A549 (cell line): ENCODE results near the gene ATG2A. TPM values are rescaled to one million over a fixed set of nuclear protein-coding genes. Genes with fewer than 3 reads are reported as not detected.

ENCODE experiments used
- ATAC-seq, 2 experiments: fragments of 200-7000 bp in 1 of 2; fragments of >200 bp in 1 of 2; cut with Nextera tagmentation in 1 of 2; cut with Tn5 transposase in 1 of 2; 3 replicates each; pipeline versions ENCODE4 v1.8.0 to v1.9.1; 2018 to 2020; ENCODE audit warnings: mild to moderate bottlenecking in 1 of 2, moderate library complexity in 1 of 2
- CTCF ChIA-PET: fragments of 300-600 bp; sonication (Branson Sonifier 250); formaldehyde crosslinking; extraction: SDS; loops from one replicate; lab custom pipeline; 2021; ENCODE audit warnings: antibody characterized with exemption, inconsistent platforms; lab: Yijun Ruan, JAX
- POLR2A ChIA-PET: fragments of 350-600 bp; formaldehyde crosslinking; extraction: SDS; loops from one replicate; lab custom pipeline; 2021; ENCODE audit warnings: antibody characterized with exemption, inconsistent platforms; lab: Yijun Ruan, JAX
- DNase-seq, 2 experiments: peaks; one replicate each; pipeline versions ENCODE4 v3.0.0 to v3.0.0-alpha.2; 2011 to 2016; ENCODE audit warnings: low read depth in 1 of 2, low spot score in 1 of 2
- FAIRE-seq: peaks from 2 replicates; lab custom pipeline; 2011; peaks lifted over from hg19 to GRCh38; lab: Jason Lieb, UNC
- H3K27ac ChIP-seq, 2 experiments: fragments of >200 bp; sonication (Bioruptor Twin); formaldehyde crosslinking; 3 replicates each; pipeline ENCODE4 v1.5.1; 2016 to 2017
- H3K4me1 ChIP-seq: fragments of >200 bp; sonication (Bioruptor Twin); formaldehyde crosslinking; 3 replicates; pipeline ENCODE4 v1.6.1; 2016
- H3K4me2 ChIP-seq: fragments of >200 bp; sonication (Bioruptor Twin); formaldehyde crosslinking; 3 replicates; pipeline ENCODE4 v1.6.1; 2016
- H3K4me3 ChIP-seq: fragments of >200 bp; sonication (Bioruptor Twin); formaldehyde crosslinking; 3 replicates; pipeline ENCODE4 v1.5.1; 2016
- H3K9me3 ChIP-seq: fragments of >200 bp; sonication (Bioruptor Twin); formaldehyde crosslinking; 3 replicates; pipeline ENCODE4 v1.6.1; 2016
- CBX8 ChIP-seq: fragments of 200-600 bp; sonication (generic); IDR thresholded peaks from 2 replicates; pipeline ENCODE4 v1.6.1; 2016
- CHD4 ChIP-seq: fragments of 200-600 bp; sonication (generic); IDR thresholded peaks from 2 replicates; pipeline ENCODE4 v1.6.1; 2016; ENCODE audit warnings: antibody characterized with exemption, mild to moderate bottlenecking, borderline replicate concordance
- CTCF ChIP-seq: fragments of >200 bp; sonication (Bioruptor Twin); formaldehyde crosslinking; IDR thresholded peaks from 3 replicates; pipeline ENCODE4 v1.5.1; 2016
- ELK1 ChIP-seq: fragments of 150-350 bp; IDR thresholded peaks from 2 replicates; pipeline ENCODE4 v1.6.1; 2014; ENCODE audit warnings: low read depth, mild to moderate bottlenecking, low read length
- EP300 ChIP-seq, 2 experiments: fragments of >200 bp; sonication (Bioruptor Twin); formaldehyde crosslinking; IDR thresholded peaks; 2 replicates in 1 of 2; 3 replicates in 1 of 2; pipeline ENCODE4 v1.6.1; 2016 to 2017
- ESRRA ChIP-seq: fragments of 150-350 bp; IDR thresholded peaks from 2 replicates; pipeline ENCODE4 v1.6.1; 2014; ENCODE audit warnings: mild to moderate bottlenecking, low read length, borderline replicate concordance
- HDAC2 ChIP-seq: fragments of 200-600 bp; sonication (generic); IDR thresholded peaks from 2 replicates; pipeline ENCODE4 v1.6.1; 2016
- HES2 ChIP-seq: fragments of >200 bp; sonication (Bioruptor Twin); formaldehyde crosslinking; IDR thresholded peaks from 2 replicates; pipeline ENCODE4 v1.6.1; 2016
- HEYL ChIP-seq: fragments of 250-450 bp; sonication (Bioruptor Pico); IDR thresholded peaks from 2 replicates; pipeline ENCODE4 v1.8.0; 2021; ENCODE audit warnings: mild to moderate bottlenecking, moderate library complexity
- HOXB13 ChIP-seq: fragments of 250-450 bp; sonication (Bioruptor Pico); IDR thresholded peaks from 2 replicates; pipeline ENCODE4 v1.5.0; 2020; ENCODE audit warnings: low read depth, mild to moderate bottlenecking, moderate library complexity
- KDM1A ChIP-seq: fragments of 200-600 bp; sonication (generic); IDR thresholded peaks from 2 replicates; pipeline ENCODE4 v1.6.1; 2016; ENCODE audit warnings: low read depth, mild to moderate bottlenecking
- NPAS2 ChIP-seq: fragments of 250-450 bp; sonication (Bioruptor Pico); IDR thresholded peaks from 2 replicates; pipeline ENCODE4 v1.8.0; 2022; ENCODE audit warnings: mild to moderate bottlenecking, moderate library complexity, borderline replicate concordance
- PHF8 ChIP-seq: fragments of 200-600 bp; sonication (generic); IDR thresholded peaks from 2 replicates; pipeline ENCODE4 v1.6.1; 2016; ENCODE audit warnings: low read depth, mild to moderate bottlenecking, antibody characterized with exemption, moderate library complexity, borderline replicate concordance
- RARB ChIP-seq: fragments of 250-450 bp; sonication (Bioruptor Pico); IDR thresholded peaks from 2 replicates; pipeline ENCODE4 v1.8.0; 2021; ENCODE audit warnings: mild to moderate bottlenecking, moderate library complexity
- RNF2 ChIP-seq: fragments of 200-600 bp; sonication (generic); IDR thresholded peaks from 2 replicates; pipeline ENCODE4 v1.6.1; 2016; ENCODE audit warnings: low read depth, mild to moderate bottlenecking, antibody characterized with exemption, moderate library complexity, borderline replicate concordance
- TFCP2L1 ChIP-seq: fragments of 250-450 bp; sonication (Bioruptor Pico); IDR thresholded peaks from 2 replicates; pipeline ENCODE4 v1.5.0; 2021; ENCODE audit warnings: mild to moderate bottlenecking
- TP53 ChIP-seq: fragments of 250-450 bp; sonication (Bioruptor Pico); IDR thresholded peaks from 2 replicates; pipeline ENCODE4 v1.5.0; 2021; ENCODE audit warnings: mild to moderate bottlenecking, moderate library complexity
- ZC3H11A ChIP-seq: fragments of 450-650 bp; IDR thresholded peaks from 2 replicates; pipeline ENCODE4 v1.6.1; 2014; ENCODE audit warnings: antibody characterized with exemption, mild to moderate bottlenecking
- ZFP36 ChIP-seq: fragments of 450-650 bp; IDR thresholded peaks from 2 replicates; pipeline ENCODE4 v1.6.1; 2014; ENCODE audit warnings: borderline replicate concordance; ENCODE audit not compliant: partially characterized antibody
- ZNF302 ChIP-seq: fragments of 250-450 bp; sonication (Bioruptor Pico); IDR thresholded peaks from 2 replicates; pipeline ENCODE4 v1.9.0; 2021; ENCODE audit warnings: inconsistent platforms, mild to moderate bottlenecking, moderate library complexity
- WGBS: methylation state at CpG from one replicate; pipeline ENCODE4 v1.1.6; 2017; ENCODE audit errors: missing lambda C conversion rate; 5-methylcytosine and 5-hydroxymethylcytosine counted together
- polyA plus RNA-seq, 4 experiments: library from polyadenylated mRNA; depleted of rRNA in 3 of 4; stranded (reverse); fragments of >200 nt; fragmentation: RNase III in 1 of 4; extraction: RNeasy Plus Mini Kit Qiagen cat#74134 plus additional on column Dnase treatment in 1 of 4; gene quantifications; 2 replicates in 3 of 4; 3 replicates in 1 of 4; pipeline ENCODE4 v1.2.3, GENCODE V29; 2011 to 2017
- TF ChIP-seq, protein P1 (sequence below): fragments of 250-450 bp; sonication (Bioruptor Pico); IDR thresholded peaks from 2 replicates; pipeline ENCODE4 v1.5.0; 2021; ENCODE audit warnings: mild to moderate bottlenecking, moderate library complexity, borderline replicate concordance
- TF ChIP-seq, protein P2 (sequence below): IDR thresholded peaks from 2 replicates; pipeline ENCODE4 v1.6.1; 2012

Gene ATG2A
- polyA plus RNA-seq, 2 of the 4 experiments (the other 2 are of a cell fraction) = 3.1 to 13.4 TPM

GRCh38 chr11:64865286-64866172 is 51.5 kb downstream of the ATG2A start:
- no peak for TF ChIP-seq CTCF
- no peak for TF ChIP-seq EP300 (IDR thresholded peaks at IDR 0.05)
- TF ChIP-seq HES2 = no peak
- TF ChIP-seq ZC3H11A = no peak
- TF ChIP-seq PHF8 = no peak
- ATAC-seq = no peak
- POLR2A ChIA-PET = interaction anchor here (1.0 to 1.2 kb wide), 2 partner anchors 13 to 16 kb away, joined by 4 read pairs; no protein-coding TSS in a partner anchor
- no peak for DNase-seq
- CTCF ChIA-PET = interaction anchor here (0.8 to 39.4 kb wide), 4 partner anchors 18 to 253 kb away, joined by 3 to 1607 read pairs (median 233); partner anchors contain the start of genes ARL2, CDC42BPG and EHD1
- peak overlapping the region; percentile 16; the same call in 1 of the 3 replicates for H3K4me2 ChIP-seq
- H3K27ac ChIP-seq = peak overlapping the region in 1 of 2 experiments; percentile 73; a peak in 4 of 6 replicates
- H3K4me3 ChIP-seq = no peak overlapping the region
- WGBS = 86% methylated on average over 15 of the region's 15 CpGs
- FAIRE-seq = no peak
- peaks cover 63% of the 10 kb centered on the region for H3K4me1 ChIP-seq
- no peaks in the 10 kb centered on the region for H3K9me3 ChIP-seq

DNA sequence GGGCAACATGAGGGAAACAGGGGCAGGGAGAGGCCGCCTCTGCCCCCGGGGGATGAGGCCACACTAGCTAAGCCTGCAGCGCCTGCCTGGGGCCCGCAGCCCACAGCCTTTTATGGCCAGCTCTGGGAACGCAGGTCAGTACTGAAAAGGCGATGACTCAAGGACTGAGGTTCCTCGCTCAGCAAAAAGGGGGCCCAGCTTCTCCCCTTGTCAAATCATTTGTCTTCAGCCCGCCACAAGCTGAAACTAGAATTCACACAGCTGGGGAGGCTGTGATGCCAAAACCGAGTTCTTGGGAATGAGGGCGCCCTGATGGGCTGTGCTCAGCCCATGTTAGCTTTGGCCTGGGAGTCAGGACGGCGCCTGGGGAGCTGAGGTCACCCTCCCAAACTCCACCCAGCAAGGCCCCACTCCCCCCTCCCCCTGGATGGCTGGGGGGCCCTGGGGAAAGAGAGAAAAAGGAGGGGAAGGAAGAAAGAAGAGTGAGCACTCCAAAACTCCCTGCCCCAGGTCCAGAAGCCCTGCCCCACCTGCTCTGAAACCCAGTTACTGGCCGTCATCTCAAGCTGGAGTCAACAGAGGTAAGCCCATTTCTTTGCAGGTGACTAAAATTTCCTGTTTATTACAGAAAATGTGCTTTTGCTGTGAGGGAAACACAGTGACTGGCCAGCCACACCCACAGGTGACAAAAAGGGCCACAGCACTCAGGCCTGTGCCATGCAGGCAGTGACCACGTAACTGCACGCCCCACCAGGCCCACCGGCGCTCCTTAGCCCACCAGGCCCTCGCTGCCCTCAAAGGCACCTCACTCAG is 52.3 kb downstream of the ATG2A start:
- H3K9me3 ChIP-seq = no peaks in the 10 kb centered on the region
- ATAC-seq (no peak), DNase-seq (no peak), FAIRE-seq (no peak)
- WGBS = 90% methylated on average over 18 of the region's 18 CpGs
- peaks cover 54% of the 10 kb centered on the region for H3K4me1 ChIP-seq
- no peak overlapping the region for H3K4me3 ChIP-seq
- CTCF ChIA-PET = interaction anchor here (0.6 to 39.4 kb wide), 4 partner anchors 17 to 464 kb away, joined by 3 to 1607 read pairs (median 233); partner anchors contain the start of genes ARL2, CDC42BPG and EHD1
- TF ChIP-seq RNF2 (no peak), ZC3H11A (no peak), NPAS2 (CRISPR knock-in tag) (no peak), TFCP2L1 (no peak), ESRRA (no peak), CTCF (no peak), ZNF302 (CRISPR knock-in tag) (no peak), ZFP36 (no peak), HDAC2 (no peak), ELK1 (no peak), CBX8 (no peak), HOXB13 (no peak), CHD4 (no peak), RARB (CRISPR knock-in tag) (no peak), KDM1A (no peak), HEYL (no peak), TP53 (no peak)
- TF ChIP-seq, protein P1, sequence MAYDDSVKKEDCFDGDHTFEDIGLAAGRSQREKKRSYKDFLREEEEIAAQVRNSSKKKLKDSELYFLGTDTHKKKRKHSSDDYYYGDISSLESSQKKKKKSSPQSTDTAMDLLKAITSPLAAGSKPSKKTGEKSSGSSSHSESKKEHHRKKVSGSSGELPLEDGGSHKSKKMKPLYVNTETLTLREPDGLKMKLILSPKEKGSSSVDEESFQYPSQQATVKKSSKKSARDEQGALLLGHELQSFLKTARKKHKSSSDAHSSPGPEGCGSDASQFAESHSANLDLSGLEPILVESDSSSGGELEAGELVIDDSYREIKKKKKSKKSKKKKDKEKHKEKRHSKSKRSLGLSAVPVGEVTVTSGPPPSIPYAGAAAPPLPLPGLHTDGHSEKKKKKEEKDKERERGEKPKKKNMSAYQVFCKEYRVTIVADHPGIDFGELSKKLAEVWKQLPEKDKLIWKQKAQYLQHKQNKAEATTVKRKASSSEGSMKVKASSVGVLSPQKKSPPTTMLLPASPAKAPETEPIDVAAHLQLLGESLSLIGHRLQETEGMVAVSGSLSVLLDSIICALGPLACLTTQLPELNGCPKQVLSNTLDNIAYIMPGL (CRISPR knock-in tag) = no peak
- TF ChIP-seq, protein P2, sequence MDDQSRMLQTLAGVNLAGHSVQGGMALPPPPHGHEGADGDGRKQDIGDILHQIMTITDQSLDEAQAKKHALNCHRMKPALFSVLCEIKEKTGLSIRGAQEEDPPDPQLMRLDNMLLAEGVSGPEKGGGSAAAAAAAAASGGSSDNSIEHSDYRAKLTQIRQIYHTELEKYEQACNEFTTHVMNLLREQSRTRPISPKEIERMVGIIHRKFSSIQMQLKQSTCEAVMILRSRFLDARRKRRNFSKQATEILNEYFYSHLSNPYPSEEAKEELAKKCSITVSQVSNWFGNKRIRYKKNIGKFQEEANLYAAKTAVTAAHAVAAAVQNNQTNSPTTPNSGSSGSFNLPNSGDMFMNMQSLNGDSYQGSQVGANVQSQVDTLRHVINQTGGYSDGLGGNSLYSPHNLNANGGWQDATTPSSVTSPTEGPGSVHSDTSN = no peak
- peak overlapping the region; percentile 16; the same call in 1 of the 3 replicates for H3K4me2 ChIP-seq
- POLR2A ChIA-PET = interaction anchor here (1.0 to 1.2 kb wide), 2 partner anchors 13 to 17 kb away, joined by 4 read pairs; no protein-coding TSS in a partner anchor
- peak overlapping the region; percentile 22 to 73; a peak in 5 of 6 replicates for H3K27ac ChIP-seq
